ENCODE measurements around the gene NFATC2. TPM values are rescaled to one million over a fixed set of nuclear protein-coding genes. Genes with fewer than 3 reads are reported as not detected.
A peak's percentile ranks its signal among the peaks of the same experiment; 100 is the strongest.

NFATC2 gene
- total RNA-seq, 3 donors from 2014 or later (not counting 1 experiment from before 2014, with no cell fraction given), result 141 to 195 (median 160) TPM

DNA sequence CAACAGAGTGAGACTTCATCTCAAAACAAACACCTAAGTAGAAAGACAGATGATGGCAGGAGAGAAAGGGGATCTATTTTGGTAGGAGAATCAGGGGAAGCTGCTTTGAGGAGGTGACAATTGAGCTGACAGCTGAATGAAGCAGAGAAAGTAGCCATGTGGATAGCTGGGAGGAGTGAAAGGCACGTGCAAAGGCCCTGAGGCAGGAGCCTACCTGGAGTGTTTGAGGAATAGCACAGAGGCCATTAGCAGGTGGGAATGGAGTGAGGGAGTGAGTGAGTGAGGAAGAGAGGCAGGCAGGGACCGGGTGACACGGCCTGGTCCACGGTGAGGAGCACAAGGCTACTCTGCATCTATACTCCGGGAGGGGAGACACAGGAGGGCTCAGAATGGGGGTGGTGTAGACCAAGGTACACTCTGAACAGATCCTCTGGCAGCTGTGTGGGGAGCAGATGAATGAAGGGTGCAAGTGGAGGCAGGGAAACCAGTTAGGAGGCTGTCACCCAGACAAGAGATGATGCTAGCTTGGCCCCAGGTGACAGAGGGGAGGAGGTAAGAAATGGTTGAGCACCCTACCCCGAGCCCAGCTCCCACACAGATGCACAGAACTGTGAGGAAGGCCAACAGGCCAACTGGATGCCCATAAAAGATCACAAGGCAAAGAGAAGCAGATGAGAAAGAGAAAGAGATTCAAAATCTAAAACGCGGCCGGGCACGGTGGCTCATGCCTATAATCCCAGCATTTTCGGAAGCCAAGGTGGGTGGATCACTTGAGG lies 43.6 kb downstream of the NFATC2 start:
- H3K36me3 ChIP-seq (ENCODE audit: control insufficient read depth, insufficient read depth, low read length), result no peaks in the 10 kb centered on the region

DNA sequence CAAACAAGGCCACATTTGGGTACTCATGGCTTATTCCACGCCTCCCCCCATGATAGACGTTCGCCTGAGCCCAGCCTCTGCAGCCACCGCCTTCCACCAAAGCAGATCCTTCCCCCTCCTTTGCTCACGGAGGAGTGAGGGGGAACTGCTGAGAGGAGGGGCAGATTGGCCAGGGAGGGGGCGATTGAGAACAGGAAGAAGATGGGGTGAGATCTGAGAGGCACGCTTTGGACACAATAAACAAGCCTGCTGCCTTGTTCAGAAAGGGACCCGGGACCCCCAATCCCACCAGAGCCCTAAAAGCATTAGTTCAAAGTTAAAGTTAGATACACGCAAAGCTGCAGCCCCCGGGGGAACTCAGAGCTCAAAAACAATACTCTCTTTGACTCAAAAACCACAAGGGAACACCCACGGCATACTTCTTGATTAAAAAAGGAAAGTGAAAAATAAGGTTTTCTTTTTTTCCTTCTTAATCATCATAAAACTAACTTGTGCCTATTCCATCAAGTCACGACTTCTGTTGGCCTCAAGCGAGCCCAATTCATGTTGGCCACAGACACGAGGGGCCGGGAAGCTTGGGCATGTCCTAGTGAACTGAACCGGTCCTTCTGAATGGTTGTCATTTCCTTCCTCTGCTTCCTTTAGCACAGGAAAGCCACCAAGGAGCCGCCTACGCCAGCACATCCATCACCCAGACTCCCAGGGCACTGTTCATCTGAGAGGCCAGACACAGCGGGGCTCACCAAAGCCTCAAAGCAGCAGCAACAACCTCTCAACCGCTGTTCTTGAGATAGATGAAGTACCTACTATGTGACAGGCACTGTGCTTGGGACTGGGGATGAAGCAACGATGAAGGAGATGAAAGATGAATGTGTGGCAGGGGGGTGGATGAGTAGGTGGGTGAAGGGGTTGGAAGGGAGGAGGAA lies 44.7 kb downstream of the NFATC2 start:
- Mint-ChIP-seq H3K4me1 (peaks cover 98 to 100% of the 10 kb centered on the region in 2 donors), H3K4me3 (peak overlapping the region; percentile 93), H3K9me3 (no peaks in the 10 kb centered on the region), H3K27ac (peak overlapping the region; percentile 95 to 99), H3K36me3 (no peaks in the 10 kb centered on the region), H3K27me3 (ENCODE audit: low read depth in 2 of 2) (no peaks in the 10 kb centered on the region)
- H3K36me3 ChIP-seq (ENCODE audit: control insufficient read depth, insufficient read depth, low read length), result no peaks in the 10 kb centered on the region
- TF ChIP-seq, protein P1, sequence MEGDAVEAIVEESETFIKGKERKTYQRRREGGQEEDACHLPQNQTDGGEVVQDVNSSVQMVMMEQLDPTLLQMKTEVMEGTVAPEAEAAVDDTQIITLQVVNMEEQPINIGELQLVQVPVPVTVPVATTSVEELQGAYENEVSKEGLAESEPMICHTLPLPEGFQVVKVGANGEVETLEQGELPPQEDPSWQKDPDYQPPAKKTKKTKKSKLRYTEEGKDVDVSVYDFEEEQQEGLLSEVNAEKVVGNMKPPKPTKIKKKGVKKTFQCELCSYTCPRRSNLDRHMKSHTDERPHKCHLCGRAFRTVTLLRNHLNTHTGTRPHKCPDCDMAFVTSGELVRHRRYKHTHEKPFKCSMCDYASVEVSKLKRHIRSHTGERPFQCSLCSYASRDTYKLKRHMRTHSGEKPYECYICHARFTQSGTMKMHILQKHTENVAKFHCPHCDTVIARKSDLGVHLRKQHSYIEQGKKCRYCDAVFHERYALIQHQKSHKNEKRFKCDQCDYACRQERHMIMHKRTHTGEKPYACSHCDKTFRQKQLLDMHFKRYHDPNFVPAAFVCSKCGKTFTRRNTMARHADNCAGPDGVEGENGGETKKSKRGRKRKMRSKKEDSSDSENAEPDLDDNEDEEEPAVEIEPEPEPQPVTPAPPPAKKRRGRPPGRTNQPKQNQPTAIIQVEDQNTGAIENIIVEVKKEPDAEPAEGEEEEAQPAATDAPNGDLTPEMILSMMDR (IDR thresholded peaks at IDR 0.05), result no peak
- no peaks in the 10 kb centered on the region for H3K27me3 ChIP-seq (ENCODE audit: control insufficient read depth, insufficient read depth, low read length)
- peak; percentile 15 to 36 (median 31) for ATAC-seq
- peaks cover 88% of the 10 kb centered on the region for H3K4me1 ChIP-seq (ENCODE audit: control insufficient read depth, insufficient read depth, low read length)
- H3K27ac ChIP-seq (ENCODE audit: low read length), result peak overlapping the region; percentile 87
- H3K4me3 ChIP-seq (ENCODE audit: low read length), result no peak overlapping the region
- peak; percentile 48 to 78 for DNase-seq
- 1% methylated on average over 14 of the region's 21 CpGs for WGBS (ENCODE audit: insufficient coverage)
- intact Hi-C loops (cut with micrococcal nuclease), result no loop called here
- no peaks in the 10 kb centered on the region for H3K9me3 ChIP-seq (ENCODE audit: control insufficient read depth, insufficient read depth, low read length)

More for the DNA sequence above, 43.6 kb downstream of the NFATC2 start:
- Mint-ChIP-seq H3K27me3 (ENCODE audit: low read depth in 2 of 2) (no peaks in the 10 kb centered on the region), H3K9me3 (no peaks in the 10 kb centered on the region), H3K4me3 (peak overlapping the region; percentile 93), H3K36me3 (no peaks in the 10 kb centered on the region), H3K4me1 (peaks cover 96 to 99% of the 10 kb centered on the region in 2 donors), H3K27ac (peak overlapping the region; percentile 95 to 99)
- ATAC-seq (no peak), DNase-seq (no peak)
- no peak overlapping the region for H3K4me3 ChIP-seq (ENCODE audit: low read length)
- no peaks in the 10 kb centered on the region for H3K9me3 ChIP-seq (ENCODE audit: control insufficient read depth, insufficient read depth, low read length)
- TF ChIP-seq, protein P1 (IDR thresholded peaks at IDR 0.05), result no peak
- no peaks in the 10 kb centered on the region for H3K27me3 ChIP-seq (ENCODE audit: control insufficient read depth, insufficient read depth, low read length)
- intact Hi-C loops (cut with micrococcal nuclease), result no loop called here
- H3K27ac ChIP-seq (ENCODE audit: low read length), result peak overlapping the region; percentile 87
- peaks cover 84% of the 10 kb centered on the region for H3K4me1 ChIP-seq (ENCODE audit: control insufficient read depth, insufficient read depth, low read length)
- 93% methylated on average over 11 of the region's 11 CpGs for WGBS (ENCODE audit: insufficient coverage)

DNA sequence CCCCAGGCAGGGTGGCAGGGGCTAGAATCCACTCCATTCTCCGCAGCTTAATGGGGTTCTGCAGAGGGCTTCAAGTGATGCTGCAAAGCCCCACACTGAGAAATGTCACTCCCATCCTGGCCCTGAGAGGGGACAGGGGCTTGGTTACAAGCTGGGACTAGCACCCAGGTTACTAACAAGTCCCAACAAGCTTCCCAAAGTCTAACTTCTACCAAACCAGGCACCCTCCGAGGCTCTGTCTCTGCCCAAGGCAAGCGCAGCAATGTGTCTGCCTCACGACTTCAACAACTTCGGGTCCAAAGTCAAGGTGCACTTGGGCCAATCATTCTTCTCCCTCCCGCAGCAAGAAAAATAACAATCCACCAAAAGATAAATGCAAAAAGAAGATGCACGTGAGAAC lies 45.6 kb downstream of the NFATC2 start:
- intact Hi-C loops (cut with micrococcal nuclease), result no loop called here
- Mint-ChIP-seq H3K27ac (peak overlapping the region; percentile 95 to 99), H3K36me3 (no peaks in the 10 kb centered on the region), H3K4me3 (peak overlapping the region; percentile 93), H3K4me1 (peaks cover 98 to 100% of the 10 kb centered on the region in 2 donors), H3K9me3 (no peaks in the 10 kb centered on the region), H3K27me3 (ENCODE audit: low read depth in 2 of 2) (no peaks in the 10 kb centered on the region)
- Histone ChIP-seq H3K4me3 (ENCODE audit: low read length) (no peak overlapping the region), H3K9me3 (ENCODE audit: control insufficient read depth, insufficient read depth, low read length) (no peaks in the 10 kb centered on the region), H3K4me1 (ENCODE audit: control insufficient read depth, insufficient read depth, low read length) (peaks cover 91% of the 10 kb centered on the region), H3K27me3 (ENCODE audit: control insufficient read depth, insufficient read depth, low read length) (no peaks in the 10 kb centered on the region), H3K36me3 (ENCODE audit: control insufficient read depth, insufficient read depth, low read length) (no peaks in the 10 kb centered on the region), H3K27ac (ENCODE audit: low read length) (peak overlapping the region; percentile 87)
- DNase-seq (no peak), ATAC-seq (no peak)
- TF ChIP-seq, protein P1 (IDR thresholded peaks at IDR 0.05), result no peak
- 70% methylated on average over 7 of the region's 7 CpGs for WGBS (ENCODE audit: insufficient coverage)

Measured in natural killer cell (primary cell).